GM12875 (cell line): ENCODE results near the gene CELF5.

Source experiments
- H3K4me3 ChIP-seq: one replicate; pipeline ENCODE4 v1.5.1; 2011; ENCODE audit warnings: low read depth, low read length, control low read depth
- TF ChIP-seq, protein P1 (sequence below): IDR thresholded peaks from 2 replicates; pipeline ENCODE4 v1.5.1; 2011; ENCODE audit warnings: low read depth, mild to moderate bottlenecking, control low read depth, inconsistent platforms, low read length, moderate library complexity, borderline replicate concordance; ENCODE audit not compliant: insufficient read depth

CELF5 gene

DNA sequence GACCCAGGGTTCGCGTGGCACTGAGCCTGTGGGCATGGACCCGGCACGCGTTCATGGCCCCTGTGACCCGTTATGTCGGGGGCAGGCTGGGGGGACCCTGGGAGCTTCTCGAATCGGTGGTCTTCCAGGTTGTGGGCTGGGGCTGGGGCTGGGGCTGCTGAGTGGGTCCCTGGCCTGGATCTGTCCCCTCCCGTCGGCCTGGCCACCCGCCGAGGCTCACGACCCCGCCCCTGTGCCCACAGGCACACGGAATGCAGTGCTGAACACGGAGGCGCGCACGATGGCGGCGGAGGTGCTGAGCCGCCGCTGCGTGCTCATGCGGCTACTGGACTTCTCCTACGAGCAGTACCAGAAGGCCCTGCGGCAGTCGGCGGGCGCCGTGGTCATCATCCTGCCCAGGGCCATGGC lies 32.2 kb upstream of the CELF5 start:
- no peak overlapping the region for H3K4me3 ChIP-seq
- TF ChIP-seq, protein P1, sequence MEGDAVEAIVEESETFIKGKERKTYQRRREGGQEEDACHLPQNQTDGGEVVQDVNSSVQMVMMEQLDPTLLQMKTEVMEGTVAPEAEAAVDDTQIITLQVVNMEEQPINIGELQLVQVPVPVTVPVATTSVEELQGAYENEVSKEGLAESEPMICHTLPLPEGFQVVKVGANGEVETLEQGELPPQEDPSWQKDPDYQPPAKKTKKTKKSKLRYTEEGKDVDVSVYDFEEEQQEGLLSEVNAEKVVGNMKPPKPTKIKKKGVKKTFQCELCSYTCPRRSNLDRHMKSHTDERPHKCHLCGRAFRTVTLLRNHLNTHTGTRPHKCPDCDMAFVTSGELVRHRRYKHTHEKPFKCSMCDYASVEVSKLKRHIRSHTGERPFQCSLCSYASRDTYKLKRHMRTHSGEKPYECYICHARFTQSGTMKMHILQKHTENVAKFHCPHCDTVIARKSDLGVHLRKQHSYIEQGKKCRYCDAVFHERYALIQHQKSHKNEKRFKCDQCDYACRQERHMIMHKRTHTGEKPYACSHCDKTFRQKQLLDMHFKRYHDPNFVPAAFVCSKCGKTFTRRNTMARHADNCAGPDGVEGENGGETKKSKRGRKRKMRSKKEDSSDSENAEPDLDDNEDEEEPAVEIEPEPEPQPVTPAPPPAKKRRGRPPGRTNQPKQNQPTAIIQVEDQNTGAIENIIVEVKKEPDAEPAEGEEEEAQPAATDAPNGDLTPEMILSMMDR = no peak

DNA sequence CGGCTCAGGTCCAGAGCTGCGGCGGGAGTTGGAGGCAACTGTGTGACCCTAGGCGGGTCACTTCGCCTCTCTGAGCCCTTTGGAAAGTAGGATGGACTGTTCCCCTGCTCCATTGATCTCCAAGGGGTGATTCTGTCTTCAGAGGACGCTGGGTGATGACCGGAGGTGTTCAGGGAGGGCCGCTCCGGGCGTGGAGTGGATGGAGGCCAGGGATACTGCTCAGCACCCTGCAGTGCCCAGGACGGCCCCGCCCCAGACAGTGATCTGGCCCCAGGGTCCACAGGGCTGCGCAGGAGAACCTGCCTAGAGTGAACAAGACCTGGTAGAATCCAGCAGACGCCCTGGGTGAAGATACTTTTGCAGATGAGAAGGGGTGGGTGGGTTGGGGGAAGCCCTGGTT lies 31.8 kb upstream of the CELF5 start:
- TF ChIP-seq, protein P1 = no peak
- H3K4me3 ChIP-seq = no peak overlapping the region

DNA sequence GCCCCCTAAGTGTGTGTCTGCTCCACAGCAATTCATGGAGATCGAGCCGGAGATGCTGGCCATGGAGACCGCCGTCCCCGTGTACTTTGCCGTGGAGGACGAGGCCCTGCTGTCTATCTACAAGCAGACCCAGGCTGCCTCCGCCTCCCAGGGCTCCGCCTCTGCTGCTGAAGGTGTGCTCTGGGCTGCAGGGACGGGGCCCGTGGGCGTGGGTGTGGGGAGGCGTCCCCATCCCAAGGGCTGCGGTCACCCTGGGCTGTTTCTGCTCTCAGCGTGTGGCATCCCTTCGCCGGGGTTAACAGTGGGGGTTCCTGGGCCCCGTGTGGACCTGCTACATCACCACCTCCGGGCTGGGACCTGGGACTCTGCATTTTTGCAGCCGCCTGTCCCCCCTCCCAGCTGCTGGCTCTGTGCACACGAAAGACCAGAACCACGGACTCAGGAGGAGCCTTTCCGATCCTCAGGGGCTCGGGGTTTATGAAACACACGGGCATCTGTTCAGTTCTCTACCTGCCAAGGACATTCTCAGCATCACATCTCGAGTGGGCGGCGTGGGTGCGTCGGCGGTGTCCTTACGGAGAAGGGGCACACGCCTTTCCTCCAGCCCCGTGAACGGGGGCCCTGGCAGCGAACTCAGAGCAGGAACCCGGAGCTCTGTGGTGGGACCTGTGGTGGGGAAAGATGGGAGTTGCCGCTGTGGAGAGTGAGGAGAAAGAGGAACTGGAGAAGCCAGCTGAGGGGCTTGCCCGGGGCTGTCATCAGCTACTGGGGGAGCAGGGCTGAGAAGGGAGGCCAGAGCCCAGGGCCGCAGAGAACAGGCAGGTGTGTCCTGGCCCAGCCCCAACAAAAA lies 31.0 kb upstream of the CELF5 start:
- TF ChIP-seq, protein P1 = no peak
- no peak overlapping the region for H3K4me3 ChIP-seq

DNA sequence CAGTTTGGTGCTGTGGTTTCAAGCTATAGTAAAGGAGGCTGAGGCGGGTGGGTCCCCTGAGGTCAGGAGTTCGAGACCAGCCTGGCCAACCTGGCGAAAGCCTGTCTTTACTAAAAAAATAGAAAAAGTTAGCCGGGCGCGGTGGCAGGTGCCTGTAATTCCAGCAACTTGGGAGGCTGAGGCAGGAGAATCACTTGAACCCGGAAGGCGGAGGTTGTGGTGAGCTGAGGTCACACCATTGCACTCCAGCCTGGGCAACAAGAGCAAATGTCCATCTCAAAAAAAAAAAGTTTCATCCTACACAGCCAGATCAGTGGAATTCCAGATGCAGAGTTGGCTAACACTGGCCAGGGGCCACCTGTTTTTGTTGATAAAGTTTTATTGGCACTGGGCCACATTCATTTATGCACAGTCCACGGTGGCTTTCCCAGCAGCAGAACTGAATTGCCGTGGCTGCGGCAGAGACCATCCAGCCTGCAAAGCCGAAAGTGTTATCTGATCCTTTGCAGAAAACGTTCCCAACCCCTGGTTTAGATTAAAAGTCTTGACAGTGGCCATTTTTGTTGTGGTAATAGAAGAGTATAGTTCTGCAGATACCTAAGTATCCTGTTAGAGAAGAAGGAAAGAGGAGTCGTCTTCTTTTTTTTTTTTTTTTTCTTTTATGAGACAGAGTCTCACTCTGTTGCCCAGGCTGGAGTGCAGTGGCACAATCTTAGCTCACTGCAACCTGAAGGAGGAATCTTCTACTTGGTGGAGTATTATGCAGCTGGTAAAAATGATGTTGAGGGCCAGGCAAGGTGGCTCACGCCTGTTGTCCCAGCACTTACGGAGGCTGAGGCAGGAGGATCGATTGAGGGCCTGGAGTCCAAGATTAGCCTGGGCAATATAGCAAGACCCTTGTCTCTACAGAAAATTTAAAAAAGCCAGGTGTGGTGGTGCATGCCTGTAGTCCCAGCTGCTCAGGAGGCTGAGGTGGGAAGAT lies 30.1 kb upstream of the CELF5 start:
- TF ChIP-seq, protein P1 = no peak
- H3K4me3 ChIP-seq = no peak overlapping the region

DNA sequence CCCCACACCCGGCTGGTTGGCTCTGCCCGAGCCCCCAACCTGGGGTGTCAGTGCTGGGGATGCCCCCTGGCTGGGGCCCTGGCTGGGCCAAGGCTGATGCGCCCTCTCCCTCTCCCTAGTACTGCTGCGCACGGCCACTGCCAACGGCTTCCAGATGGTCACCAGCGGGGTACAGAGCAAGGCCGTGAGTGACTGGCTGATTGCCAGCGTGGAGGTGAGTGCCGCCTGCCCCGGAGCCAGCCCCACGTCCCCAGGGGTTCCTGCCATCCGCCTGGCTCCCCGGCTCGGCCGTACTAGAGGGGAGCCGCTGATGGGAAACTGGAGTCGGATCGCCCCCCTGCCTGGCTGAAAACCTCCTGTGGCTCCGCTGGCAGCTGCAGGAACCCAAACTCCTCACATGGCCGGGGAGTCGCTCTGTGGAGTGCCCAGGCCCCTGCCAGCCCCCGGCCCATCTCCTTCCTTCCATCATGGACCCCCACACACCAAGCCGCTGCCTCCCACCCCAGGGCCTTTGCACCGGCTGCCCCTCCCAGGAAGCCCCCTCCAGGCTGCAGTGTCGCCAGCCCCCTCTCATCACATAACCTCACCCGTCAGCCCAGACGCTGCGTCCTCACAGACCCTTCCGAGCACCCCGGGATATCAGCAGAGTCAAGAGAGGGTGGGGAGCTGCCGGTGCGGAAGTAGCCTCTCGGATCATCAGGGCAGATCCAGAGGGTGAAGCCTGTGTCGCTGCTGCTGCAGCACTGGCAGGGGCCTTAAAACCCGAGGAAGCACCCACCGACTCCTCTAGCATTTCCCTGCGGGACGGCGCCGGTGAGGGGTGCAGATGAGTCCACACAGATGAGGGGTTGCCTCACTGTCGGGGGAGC lies 28.2 kb upstream of the CELF5 start:
- H3K4me3 ChIP-seq = no peak overlapping the region
- TF ChIP-seq, protein P1 = no peak

DNA sequence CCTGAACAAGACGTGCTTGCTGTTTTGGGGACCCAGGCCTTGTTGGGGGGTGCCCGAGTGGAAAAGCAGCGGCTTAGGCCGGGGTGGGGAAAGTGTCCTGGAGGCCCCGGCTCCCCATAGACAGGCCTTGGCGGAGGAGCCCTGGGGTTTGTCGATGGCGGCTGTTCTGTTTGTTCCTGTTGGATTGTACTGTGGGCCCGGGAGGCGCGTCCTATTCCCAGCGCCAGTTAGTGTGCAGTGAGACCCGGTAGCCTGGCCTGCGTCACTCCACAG lies 27.6 kb upstream of the CELF5 start:
- TF ChIP-seq, protein P1 = no peak
- H3K4me3 ChIP-seq = no peak overlapping the region
